NCI-H187 treated with DMSO at 0.1 percent for 48 hours (cell line): ENCODE measurements around the gene YPEL3.
A peak's percentile ranks its signal among the peaks of the same experiment; 100 is the strongest.
"Not testable (repeated sequence)": the region's sequence is repeated elsewhere in the genome, so short reads cannot be mapped to it uniquely, and the experiment has no call there.

ENCODE experiments used
- DNase-seq: peaks from one replicate; lab custom pipeline; 2025; lab: John Stamatoyannopoulos, UW

The YPEL3 gene, protein sequence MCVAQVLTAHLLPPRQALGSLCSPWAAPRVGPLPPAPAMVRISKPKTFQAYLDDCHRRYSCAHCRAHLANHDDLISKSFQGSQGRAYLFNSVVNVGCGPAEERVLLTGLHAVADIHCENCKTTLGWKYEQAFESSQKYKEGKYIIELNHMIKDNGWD

DNA sequence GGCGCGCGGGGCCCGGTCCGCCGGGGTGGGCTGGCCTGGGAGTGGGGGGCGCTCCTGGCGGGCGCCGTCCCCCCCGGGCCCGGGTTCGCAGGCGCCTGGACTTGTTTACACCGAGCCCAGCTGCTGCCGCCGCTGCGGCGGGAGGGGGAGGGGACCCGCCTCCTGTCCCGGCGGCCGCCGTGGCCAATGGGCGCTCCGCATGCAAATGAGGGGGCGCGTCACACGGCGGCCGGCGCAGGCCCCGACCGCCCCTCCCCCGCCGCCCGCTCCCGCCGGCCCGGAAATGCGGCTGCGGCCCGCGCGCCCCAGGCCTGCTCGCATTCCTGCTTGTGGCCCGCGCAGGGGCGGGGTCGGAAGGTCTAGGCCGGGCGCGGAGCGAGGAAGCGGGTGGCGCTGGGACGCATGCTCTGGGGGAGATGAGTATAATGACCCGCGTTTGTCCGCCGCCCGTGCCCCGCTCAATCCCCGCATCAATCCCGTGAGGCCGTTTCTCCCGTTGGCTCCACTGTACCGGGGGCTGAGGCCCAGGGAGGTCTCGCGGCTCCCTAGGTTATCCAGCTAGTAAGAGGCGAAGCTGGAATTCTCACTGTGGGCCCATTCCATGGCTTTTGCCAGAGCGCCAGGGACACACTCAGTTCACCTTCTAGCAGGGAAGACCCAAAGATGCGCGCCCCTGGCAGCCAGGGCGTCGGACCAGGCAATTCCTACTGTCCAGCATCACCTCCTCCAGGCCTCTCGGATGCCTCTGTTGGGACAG, at the start of gene YPEL3:
TSS of gene YPEL3 (minus strand) at position 109 of the 757 bp plus-strand sequence. CDS start 731 bp downstream, outside the sequence.
- no peak for DNase-seq

- no peak for DNase-seq
Measured at GRCh38 chr16:30145657-30146056, 49.6 kb upstream of the YPEL3 start.

GRCh38 chr16:30144917-30145316, 48.9 kb upstream of the YPEL3 start:
- DNase-seq: no peak

DNA sequence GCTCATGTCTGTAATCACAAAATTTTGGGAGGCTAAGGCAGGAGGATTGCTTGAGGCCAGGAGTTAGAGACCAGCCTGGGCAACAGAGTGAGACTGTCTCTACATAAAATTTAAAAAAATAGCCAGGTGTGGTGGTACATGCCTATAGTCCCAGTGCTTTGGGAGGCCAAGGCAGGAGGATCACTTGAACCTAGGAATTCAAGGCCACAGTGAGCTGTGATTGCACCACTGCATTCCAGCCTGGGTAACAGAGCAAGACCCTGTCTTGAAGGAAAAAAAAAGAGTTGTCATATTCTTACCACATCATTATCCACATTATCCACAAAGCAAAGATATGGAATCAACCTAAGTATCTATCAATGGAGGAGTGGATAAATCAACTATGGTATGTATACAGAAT, 48.0 kb upstream of the YPEL3 start:
- DNase-seq: no peak

DNA sequence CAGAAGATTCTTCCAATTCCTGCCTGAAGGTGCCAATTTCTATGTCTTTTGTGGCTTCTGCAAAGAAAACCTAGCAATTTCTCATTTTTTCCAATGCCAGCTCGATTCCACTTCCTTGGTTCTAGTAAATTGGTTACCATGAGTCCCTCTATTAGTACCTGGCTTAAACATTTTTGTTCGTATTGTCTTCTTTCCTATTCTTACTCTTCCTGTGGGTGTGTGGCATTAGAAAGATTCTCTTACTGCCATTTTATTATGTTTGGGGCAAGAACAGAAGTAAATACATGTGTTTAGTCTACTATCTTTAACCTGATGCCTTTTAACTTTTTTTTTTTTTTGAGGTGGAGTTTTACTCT, 47.3 kb upstream of the YPEL3 start:
- DNase-seq: no peak

- DNase-seq: no peak
Measured at GRCh38 chr16:30142672-30143346, 46.8 kb upstream of the YPEL3 start.

DNA sequence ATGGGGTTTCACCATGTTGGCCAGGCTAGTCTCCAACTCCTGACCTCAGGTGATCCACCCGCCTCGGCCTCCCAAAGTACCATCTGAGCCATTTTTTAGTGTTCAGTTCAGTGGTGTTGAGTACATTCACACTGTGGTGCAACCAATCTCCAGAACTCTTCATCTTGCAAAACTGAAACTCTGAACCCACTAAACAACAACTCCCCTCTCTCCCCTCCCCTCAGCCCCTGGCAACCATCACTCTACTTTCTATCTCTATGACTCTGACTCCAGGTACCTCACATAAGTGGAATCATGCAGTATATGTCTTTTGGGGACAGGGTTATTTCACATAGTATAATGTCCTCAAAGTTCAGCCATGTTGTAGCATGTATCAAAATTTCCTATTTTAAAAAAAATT, 45.7 kb upstream of the YPEL3 start:
- DNase-seq: no peak

DNA sequence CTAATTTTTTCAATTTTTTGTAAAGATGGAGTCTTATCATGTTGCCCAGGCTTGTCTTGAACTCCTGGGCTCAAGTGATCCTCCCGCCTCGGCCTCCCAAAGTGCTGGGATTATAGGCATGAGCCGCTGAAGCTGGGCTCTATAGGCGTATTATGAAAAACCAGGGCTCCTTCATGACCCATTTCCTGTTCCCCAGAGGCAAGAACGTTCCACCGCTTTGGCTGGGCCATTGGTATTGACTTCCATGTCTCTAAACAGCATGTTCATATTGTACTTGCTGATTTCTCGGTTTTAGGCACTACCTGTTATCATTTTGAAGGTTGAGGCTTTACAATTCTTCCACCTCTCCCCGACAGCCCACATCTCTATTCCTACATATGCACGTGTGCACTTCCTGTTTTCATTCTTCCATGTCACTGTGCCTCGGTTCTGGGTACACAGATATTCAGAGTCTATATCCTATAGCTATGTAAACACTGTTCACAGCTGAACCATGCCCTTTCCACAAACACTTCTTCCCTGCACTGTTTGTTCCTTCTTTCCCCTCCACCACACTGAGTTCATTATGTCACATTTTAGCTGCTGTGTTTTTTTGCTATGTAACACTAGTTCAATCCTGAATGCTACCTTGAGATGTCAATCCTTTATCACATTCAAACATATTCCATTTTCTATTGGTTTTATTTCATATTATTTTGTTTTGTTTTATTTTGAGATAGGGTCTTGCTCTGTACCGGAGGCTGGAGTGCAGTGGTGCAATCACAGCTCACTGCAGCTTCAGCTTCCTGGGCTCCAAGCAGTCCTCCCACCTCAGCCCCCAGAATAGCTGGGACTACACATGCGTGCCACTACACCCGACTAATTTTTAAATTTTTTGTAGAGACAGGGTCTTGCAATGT, 43.8 kb upstream of the YPEL3 start:
- no peak for DNase-seq

GRCh38 chr16:30137897-30138296, 41.9 kb upstream of the YPEL3 start:
- DNase-seq: no peak

GRCh38 chr16:30136971-30137605, 41.1 kb upstream of the YPEL3 start:
- no peak for DNase-seq

DNA sequence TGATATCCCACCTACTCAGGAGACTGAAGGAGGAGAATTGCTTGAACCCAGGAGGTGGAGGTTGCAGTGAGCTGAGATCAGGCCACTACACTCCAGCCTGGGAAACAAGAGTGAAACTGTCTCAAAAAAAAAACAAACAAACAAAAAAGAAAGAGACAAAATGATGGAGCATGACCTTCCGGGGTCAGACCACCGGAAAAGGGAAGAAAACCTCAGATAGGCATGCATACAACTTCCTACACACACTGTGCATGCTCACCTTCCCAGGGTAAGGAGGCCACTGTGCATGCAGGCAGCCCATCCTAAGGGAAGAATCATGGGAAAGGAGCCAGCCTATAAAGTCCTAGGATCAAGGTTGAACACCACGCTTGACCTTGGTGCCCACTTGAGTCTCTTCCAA, 36.6 kb upstream of the YPEL3 start:
- no peak for DNase-seq

DNA sequence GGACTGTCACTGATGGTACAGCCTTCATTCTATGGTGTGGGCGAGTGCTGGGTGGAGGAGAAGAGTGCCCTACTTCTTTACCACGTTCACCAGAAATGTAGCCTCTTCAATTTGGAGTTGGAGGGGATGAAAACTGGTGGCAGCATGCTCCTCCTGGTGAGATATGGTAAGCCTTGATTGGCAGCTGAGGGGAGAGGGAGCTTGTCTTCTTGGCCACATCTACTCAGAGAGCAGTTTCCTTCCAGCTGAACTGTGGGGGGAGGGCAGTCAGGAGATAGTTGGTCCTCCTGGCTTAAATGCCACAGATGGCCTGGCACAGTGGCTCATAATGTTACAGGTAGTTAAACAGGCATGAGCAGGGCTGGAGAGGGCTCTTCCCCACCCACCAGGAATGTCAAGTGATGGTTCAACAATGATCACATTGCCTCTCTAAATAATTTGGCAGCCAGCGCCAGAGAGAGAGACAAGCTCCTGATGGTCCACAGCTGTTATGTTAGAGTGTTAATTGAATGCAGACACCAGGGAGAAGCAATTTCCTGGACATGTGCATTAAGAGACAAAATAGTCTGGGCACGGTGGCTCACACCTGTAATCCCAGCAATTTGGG, 36.0 kb upstream of the YPEL3 start:
- peak; percentile 4 for DNase-seq

DNA sequence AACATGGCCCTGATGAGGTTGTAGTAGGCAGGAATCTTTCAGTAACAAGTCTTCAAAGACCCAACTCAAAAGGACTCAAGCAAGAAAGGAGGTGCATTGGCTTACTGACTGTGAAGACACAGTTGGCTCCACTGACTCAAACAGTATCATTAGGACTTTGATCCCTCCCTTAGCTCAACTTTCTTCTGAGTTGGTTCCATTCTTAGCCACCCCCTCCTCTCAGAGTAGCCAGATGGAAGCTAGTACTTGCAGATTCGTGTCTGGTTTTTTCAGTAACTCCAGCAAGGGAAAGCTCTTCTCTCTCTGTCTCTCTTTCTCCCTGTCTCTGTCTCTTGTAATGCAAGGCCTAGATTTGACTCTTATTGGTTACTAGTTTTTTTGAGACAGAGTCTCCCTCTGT, 32.0 kb upstream of the YPEL3 start:
- no peak for DNase-seq

DNA sequence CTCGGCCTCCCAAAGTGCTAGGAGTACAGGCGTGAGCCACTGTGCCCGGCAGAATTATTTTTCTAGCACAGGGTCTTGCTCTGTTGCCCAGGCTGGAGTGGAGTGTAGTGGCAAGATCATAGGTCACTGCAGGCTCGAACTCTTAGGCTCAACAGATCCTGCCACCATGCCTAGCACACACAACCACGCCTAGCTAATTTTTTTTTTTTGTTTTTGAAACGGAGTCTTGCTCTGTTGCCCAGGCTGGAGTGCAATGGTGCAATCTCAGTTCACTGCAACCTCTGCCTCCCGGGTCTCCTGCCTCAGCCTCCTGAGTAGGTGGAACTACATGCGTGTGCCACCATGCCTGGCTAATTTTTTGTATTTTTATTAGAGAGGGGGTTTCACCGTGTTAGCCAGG, 29.7 kb upstream of the YPEL3 start:
- not testable (repeated sequence) for DNase-seq

DNA sequence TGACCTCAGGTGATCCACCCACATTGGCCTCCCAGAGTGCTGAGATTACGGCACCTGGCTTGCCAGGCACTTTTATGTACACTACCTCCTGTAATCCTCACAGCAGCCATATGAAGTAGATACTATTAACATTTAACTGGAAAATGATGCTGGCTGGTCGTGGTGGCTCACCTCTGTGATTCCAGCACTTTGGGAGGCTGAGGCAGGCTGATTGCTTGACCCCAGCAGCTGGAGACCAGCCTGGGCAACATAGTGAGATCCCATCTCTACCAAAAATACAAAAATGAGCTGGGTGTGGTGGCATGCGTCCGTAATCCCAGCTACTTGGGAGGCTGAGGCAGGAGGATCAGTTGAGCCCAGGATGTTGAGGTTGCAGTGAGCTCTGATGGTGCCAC, 29.0 kb upstream of the YPEL3 start:
- no peak for DNase-seq

DNA sequence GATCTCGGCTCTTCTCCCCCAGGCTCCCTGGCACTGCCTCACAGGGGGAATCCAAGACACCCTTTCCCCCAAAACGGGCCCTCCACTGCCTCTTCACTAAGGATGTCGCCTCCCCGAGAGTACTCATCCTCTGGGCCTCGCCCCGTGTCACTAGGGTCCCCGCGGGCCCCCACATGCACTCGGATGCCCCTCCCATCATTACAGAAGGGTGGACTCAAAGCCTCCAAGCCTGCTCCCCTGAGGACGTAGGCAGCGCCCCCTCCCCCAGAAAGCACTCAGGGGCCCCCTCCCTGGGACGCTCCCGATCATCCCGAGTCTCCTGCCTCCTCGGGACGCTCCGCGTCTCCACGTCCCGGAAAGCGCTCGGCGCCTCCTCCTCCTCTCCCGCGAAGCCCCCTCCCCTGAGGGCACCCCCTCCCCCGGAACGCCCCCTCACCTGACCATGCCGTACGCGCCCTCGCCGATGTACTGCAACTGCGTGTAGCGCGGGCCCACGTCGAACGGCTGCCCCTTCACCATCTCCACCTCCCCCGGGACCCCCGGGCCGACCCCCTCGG, 26.7 kb upstream of the YPEL3 start:
- no peak for DNase-seq

GRCh38 chr16:30121741-30122571, 25.9 kb upstream of the YPEL3 start:
- DNase-seq: no peak

DNA sequence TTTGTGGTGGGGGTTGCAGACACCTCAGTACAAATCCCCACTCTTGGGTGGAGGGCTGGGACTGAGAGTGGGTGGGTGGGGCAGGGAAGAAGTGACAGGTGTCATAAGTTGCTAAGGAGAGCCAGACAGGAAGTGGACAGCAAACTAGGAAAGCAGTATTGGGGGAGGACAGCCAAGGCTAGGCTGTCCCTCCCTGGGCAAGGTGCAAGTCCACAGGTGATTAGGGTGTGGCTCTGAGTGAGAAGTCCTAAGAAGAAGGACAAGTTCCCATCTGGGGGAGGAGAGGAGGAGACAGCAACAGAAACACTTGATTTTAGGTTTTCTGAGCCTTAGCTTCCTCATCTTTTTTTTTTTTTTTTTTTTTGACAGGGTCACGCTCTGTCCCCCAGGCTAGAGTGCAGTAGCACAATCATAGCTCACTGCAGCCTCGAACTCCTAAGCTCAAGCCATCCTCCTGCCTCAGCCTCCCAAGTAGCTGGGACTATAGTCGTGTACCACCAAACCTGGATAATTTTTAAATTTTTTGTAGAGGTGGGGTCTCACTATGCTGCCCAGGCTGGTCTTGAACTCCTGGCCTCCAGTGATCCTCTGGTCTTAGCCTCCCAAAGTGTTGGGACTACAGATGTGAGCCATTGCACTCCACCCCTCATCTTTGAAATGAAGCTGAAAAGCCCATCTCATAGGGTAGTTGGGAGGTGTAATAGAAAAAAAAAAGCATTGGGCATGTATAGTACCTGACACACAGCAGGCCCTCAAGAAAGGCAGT, 24.5 kb upstream of the YPEL3 start:
- no peak for DNase-seq

DNA sequence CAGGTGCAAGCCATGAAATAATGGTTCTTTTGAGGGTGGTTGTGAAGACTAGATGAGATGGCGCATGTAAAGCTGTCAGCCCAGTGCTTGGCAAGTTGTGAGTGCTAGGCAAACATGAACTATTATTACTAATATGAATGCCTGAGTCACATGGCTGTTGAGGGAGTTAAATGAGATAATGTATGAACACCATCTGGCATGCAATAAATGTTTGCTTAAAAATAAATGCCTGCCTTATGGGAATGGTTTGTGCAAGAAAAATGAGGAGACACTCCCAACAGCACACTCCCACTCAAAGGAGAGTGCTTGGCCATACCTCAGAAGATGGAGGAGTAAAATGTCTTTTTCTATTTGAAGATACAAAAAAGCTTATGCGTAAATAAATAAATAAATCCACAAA, 23.4 kb upstream of the YPEL3 start:
- DNase-seq: no peak

DNA sequence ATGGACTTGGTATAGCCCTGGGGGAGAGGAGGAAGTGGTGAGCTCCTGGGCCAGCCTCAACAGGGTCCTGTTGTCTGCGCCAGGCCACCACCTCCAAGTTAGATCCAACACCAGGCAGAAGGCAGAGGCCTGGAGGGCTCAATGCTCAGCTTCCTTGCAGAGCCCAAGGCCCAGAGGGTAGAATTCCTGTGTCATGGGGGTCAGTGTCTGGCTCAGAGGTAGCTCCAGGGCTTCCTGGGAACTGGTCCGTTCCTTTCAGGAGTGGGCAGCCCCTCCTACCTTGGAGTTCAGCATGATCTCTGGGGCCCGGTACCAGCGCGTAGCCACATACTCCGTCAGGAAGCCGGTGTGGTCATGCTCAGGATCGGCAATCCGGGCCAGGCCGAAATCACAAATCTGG, 21.8 kb upstream of the YPEL3 start:
- no peak for DNase-seq
